HG03460 (cell line): Measurements from ENCODE around the gene IQSEC3.
"Not testable (repeated sequence)": the region's sequence is repeated elsewhere in the genome, so short reads cannot be mapped to it uniquely, and the experiment has no call there.

Source experiments
- ATAC-seq: cut with Tn5 transposase; IDR thresholded peaks from one replicate; pipeline ENCODE4 v1.9.1; 2021; ENCODE audit not compliant: unreplicated experiment

IQSEC3 gene

DNA sequence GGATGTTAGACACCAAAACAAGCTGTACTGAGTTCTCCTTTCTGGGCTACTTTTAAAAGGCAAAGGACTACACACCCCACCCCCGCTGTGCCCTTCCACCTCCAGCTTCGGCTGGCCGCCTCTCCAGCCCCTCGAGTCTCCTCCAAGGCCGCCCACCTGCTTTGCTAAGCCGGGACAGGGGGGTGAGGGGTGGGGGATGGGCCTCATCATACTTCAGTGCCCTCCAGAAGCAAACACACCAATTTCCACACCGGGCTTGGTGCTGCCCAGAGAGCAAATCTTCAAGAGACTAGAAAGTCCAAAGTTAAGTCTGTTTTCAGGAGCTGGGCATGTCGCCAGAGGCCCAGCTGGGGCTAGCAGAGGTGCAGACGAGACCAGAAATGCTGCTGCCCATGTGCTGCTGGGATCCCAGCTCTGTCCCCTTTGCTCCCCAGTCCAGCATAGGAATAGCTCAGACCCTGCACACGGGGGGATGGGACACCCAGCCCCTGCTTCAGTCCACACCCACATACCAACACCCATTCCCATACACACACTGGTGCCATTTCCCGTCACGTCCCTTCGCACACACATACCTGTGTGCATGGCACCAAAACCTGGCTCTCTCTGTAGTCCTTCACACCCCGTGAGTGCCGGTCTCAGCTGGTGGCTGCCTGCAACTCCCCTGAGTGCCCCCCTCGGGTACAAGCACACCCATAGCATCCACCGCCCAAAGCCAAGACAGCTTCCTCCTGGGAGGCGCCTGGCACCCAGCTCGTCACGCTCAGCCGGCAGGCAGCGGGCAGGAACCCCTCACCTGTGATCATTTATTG lies 146.4 kb downstream of the IQSEC3 start:
- ATAC-seq, result no peak

- ATAC-seq, result no peak
Measured at GRCh38 chr12:213527-213932, 147.0 kb downstream of the IQSEC3 start.

DNA sequence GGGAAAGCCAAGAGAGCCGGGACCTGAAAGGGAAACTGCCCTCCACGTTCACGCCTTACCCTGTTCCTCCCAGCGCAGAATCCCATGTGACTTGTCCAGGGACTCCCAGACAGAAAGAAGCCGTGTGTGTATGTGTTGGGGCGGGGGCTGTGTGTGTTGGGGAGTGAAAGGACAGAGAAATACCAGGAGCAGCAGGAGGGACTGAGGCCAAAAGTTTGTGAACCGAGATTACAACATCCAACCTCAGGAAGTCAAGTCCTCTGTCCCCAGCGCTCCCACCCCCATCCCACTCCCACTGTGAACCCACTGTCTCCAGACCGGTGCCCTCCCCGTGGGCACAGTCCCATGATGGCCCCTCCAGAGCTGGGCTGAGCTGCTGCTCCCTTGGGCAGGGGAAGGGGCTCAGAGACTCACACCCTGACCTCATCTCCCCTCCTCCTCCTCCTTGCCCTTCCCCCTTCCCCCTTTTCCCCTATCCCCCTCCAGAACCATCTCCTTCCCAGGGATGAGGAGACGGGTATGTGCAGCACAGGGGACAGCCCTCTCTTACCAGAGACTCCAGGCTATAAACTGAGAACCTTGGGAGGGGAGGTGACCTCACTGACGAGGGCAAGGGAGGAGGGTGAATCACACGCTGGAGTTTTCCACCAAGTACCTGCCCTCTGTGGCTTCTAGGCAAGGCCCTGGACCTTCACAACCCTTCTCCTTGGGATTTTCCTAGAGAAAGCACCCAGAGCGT lies 147.6 kb downstream of the IQSEC3 start, which contains the start of gene SLC6A12:
SLC6A12 (minus strand) TSS at position 155 of the 739 bp plus-strand sequence. CDS start 4,171 bp downstream, outside the sequence.
- ATAC-seq, result no peak

DNA sequence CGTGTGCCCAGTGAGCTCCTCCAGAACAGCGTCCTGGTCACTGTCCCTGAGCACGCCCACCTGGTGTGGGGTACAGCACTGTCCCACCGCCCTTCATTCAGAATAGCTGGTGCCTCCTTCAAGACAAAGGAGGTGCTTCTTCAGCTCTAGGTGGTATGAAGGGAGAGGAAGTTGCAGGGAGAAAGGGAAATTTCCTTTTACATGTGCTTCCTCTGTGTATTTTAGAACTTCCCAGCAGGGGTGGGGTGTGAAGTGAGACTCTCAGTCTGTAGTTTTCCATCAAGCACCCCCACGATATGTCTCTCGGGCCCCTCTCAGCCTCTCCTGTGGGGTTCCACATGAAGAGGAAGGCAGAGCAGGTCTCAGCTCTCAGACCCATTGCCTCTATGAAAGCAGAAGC lies 148.5 kb downstream of the IQSEC3 start:
- ATAC-seq, result no peak

- not testable (repeated sequence) for ATAC-seq
Measured at GRCh38 chr12:217029-217428, 150.5 kb downstream of the IQSEC3 start.

- no peak for ATAC-seq
Measured at GRCh38 chr12:218221-218620, 151.7 kb downstream of the IQSEC3 start.

DNA sequence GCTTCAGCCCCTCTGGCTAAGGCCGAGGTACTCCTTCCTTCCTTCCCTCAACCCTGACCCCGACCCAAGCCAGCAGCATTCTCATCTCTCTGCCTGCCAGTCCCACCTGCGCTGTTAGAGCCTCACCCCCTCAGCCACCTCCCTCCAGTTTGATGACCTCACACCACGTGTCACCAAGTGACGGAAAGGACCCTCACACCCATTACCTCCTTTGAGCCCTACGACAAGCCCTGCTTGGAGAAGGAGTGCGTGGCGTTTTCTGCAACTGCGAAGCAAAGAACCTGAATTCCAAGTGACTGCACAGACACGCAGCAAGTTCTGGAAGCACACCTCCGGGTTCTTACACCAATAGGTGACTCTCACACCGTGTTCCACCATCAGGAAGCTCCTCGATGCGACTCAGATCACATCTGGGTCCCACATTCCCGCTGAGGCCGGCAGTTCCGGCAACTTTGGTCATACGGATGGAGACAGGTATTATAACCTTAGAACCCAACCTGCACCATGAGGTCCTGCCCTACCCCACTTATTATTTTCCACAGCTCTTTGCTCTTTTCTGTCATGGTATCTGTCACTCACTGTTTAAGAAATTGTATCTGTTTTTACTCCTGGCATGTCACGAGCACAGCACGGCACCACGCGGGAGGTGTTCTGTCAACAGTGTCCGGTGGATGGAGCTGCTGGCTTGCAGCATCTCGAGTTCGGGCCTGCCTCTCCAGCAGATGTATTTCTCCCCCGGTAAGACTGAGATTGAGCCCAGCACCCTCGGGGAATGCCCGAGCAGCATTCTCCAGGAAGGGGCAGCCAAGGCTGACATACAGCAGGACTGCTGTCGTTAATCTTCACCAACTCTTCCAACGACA lies 152.4 kb downstream of the IQSEC3 start:
- no peak for ATAC-seq

DNA sequence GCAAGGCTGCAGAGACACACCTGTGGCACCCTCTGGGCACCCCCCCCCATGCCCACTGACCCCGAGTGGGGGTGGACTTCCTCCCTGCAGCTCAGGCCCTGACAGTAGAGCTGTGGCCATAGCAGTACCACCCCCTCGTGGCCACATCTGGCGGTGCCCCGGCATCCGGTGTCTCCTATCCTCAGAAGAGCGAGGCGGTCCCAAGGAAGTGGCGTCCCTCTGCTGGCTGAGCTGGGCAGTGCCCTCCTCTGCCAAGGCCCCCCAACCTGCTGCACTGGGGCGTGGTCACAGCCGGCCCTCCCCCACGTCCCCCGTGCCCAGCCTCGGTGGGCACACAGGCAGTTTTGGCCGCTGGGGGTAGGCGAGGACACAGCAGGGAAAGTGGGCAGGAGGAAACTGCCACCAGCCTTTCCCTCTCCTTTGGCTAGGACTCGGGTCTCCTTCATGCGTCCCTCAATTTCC lies 153.4 kb downstream of the IQSEC3 start:
- ATAC-seq, result no peak

GRCh38 chr12:220491-220890 lies 153.9 kb downstream of the IQSEC3 start:
- no peak for ATAC-seq

DNA sequence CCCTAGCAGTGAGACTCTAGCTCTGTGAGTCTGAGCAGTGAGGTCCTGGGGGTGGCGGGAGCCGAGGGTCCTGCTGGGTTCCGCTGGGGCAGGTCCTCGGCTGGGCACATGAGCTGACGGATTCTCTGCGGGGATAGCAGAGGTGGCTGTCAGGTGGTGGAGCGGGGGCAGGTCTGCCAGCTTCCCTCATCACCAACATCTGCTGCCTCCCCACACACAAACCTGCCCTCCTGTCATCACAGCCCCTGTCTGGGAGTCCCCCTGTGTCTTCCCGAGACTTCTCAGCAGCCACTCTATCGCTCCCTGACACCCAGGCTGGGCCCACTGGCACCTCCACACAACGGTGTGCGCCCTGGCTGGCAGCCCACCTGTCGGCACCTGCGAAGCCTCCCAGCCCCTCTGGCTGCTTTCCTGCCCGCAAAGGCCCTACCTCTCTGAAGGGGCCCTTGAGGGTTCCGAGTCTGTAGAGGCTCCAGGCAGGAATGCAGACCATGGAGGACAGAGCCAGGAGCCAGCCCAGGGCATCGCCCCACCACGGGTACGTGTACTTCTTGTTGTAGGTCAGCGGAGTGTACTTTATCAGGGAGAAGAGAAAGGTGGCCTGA lies 154.5 kb downstream of the IQSEC3 start:
- ATAC-seq, result no peak

DNA sequence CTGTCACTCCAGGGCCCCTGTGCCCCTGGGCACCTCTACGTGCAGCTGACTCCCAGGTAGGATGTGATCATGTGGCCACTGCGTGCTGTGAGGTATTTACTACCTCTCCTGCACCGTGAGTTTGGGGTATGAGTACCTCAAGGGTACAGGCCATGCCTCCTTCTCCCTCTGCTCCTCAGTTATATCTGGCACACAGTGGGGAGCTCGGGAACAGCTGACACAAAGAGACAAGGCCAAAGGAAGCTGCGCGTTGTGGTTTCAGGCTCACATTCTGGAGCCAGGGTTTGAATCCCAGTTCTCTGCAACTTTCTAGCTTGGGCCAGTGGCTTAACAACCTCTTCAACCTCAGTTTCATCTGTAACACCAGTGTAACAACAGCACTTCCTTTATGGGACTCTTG lies 155.2 kb downstream of the IQSEC3 start:
- ATAC-seq, result no peak

GRCh38 chr12:223841-224240 lies 157.3 kb downstream of the IQSEC3 start:
- no peak for ATAC-seq

- no peak for ATAC-seq
Measured at GRCh38 chr12:224330-224729, 157.8 kb downstream of the IQSEC3 start.

DNA sequence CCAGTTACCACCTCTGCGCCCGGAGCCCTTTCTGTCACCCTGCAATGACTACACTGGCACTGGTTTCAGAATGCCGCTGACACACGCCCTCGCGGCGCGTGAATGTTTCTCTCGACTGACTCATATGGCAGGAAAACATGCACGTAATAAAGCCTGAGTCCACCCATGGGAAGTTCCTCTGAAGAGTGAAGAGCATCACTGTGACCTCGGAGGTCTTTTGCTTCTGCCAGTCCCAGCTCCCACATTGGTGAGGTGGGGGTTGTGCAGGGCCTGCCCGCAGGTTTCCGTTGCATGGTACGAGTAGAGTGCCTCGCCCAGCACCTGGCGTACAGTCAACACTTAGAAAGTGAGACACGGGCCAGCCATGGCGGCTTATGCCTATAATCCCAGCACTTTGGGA lies 158.4 kb downstream of the IQSEC3 start:
- ATAC-seq, result no peak

DNA sequence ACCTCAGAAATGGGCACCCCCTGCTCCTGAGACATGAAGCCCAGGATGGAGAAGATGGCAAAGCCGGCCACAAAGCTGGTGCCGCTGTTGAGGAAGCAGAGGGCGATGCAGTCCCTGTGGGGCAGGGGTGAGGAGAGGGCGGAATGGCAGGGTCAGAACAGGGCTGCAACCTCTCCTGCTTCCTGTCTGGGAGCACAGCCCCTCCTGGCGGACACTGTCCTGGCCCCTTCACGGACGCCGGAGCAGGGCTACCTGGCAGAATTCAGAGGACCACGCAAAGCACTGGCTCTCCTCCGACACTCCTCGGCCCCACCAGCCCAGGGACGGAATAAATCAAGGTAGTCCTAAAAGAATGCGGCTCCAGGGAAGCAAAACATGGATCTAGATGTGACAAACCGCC lies 159.8 kb downstream of the IQSEC3 start:
- ATAC-seq, result no peak

GRCh38 chr12:227286-227915 lies 160.8 kb downstream of the IQSEC3 start:
- ATAC-seq, result no peak
